ENCODE data around the gene CLEC16A.

DNA sequence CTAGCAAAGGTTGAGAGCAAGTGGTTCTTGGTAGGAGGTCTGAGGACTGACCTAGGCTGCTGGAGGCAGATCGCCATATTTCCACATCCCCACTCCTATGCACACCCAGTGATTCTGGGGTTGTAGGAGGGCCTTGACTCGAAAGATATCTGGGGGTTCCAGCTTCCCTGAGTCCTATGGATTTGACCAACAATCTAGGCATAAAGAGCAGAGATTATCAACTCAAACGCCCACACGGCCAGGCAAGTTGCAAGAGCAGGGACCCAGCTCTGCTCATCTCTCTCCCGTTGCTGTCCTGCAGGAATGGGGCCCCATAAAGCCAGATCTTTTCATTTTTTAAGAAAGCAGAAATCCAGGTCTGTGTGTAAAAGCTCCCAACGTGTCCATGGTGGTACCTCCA lies 217.1 kb downstream of the CLEC16A start:
- TF ChIP-seq, protein P1, sequence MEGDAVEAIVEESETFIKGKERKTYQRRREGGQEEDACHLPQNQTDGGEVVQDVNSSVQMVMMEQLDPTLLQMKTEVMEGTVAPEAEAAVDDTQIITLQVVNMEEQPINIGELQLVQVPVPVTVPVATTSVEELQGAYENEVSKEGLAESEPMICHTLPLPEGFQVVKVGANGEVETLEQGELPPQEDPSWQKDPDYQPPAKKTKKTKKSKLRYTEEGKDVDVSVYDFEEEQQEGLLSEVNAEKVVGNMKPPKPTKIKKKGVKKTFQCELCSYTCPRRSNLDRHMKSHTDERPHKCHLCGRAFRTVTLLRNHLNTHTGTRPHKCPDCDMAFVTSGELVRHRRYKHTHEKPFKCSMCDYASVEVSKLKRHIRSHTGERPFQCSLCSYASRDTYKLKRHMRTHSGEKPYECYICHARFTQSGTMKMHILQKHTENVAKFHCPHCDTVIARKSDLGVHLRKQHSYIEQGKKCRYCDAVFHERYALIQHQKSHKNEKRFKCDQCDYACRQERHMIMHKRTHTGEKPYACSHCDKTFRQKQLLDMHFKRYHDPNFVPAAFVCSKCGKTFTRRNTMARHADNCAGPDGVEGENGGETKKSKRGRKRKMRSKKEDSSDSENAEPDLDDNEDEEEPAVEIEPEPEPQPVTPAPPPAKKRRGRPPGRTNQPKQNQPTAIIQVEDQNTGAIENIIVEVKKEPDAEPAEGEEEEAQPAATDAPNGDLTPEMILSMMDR (IDR thresholded peaks at IDR 0.05): no peak
- TF ChIP-seq POLR2AphosphoS5 (IDR thresholded peaks at IDR 0.05): no peak

Measured in transverse colon (tissue), 4 donors.